Left renal pelvis (tissue), 4 donors: ENCODE results near the gene TPPP. TPM values are rescaled to one million over a fixed set of nuclear protein-coding genes. Genes with fewer than 3 reads are reported as not detected.
"Not testable (repeated sequence)": the region's sequence is repeated elsewhere in the genome, so short reads cannot be mapped to it uniquely, and the experiment has no call there.

Experiments used
- DNase-seq, 4 donors: peaks; one replicate each; pipeline ENCODE4 v3.0.0-alpha.2; 2013; ENCODE audit warnings: low read depth in 4 of 4, low spot score in 3 of 4
- polyA plus RNA-seq, 4 donors: library from polyadenylated mRNA; unstranded; fragments of 120-200 nt; gene quantifications; one replicate each; pipeline ENCODE4 v1.2.1, GENCODE V29; 2013; ENCODE audit not compliant: insufficient read length in 4 of 4

The TPPP gene
- polyA plus RNA-seq, result 1 to 10 TPM in 3 of 4 donors, under 1 TPM in 1; 0.93 to 4.0 (median 3.6) TPM

GRCh38 chr5:693271-694041, at the start of gene TPPP:
Gene TPPP, minus strand, starts transcription at chr5:693352. Its CDS starts 15,292 bp downstream, at chr5:678060.
- peak in 2 of 4 donors; percentile 46 to 71 for DNase-seq

GRCh38 chr5:742276-742675, 49.1 kb upstream of the TPPP start:
- not testable (repeated sequence) for DNase-seq

GRCh38 chr5:734145-734544, 41.0 kb upstream of the TPPP start:
- DNase-seq, result not testable (repeated sequence)

GRCh38 chr5:732754-733454, 39.8 kb upstream of the TPPP start:
- DNase-seq, result not testable (repeated sequence)

GRCh38 chr5:729225-729624, 36.1 kb upstream of the TPPP start:
- not testable (repeated sequence) for DNase-seq

- peak in 2 of 4 donors; percentile 1 to 6 for DNase-seq
These were observed 33.9 kb upstream of the TPPP start for GRCh38 chr5:727087-727486.

GRCh38 chr5:723865-724264, 30.7 kb upstream of the TPPP start:
- not testable (repeated sequence) for DNase-seq

- DNase-seq, result not testable (repeated sequence)
These were observed 30.2 kb upstream of the TPPP start for GRCh38 chr5:723309-723708.

- DNase-seq, result not testable (repeated sequence)
These were observed 26.2 kb upstream of the TPPP start for GRCh38 chr5:719379-719778.

- no peak for DNase-seq
These were observed 24.0 kb upstream of the TPPP start for GRCh38 chr5:717143-717542.

- not testable (repeated sequence) for DNase-seq
These were observed 23.6 kb upstream of the TPPP start for GRCh38 chr5:716740-717139.

GRCh38 chr5:715636-716035, 22.5 kb upstream of the TPPP start:
- DNase-seq, result not testable (repeated sequence)

GRCh38 chr5:714215-715118, 21.3 kb upstream of the TPPP start:
- DNase-seq, result peak in 1 of 4 donors; percentile 2

- not testable (repeated sequence) for DNase-seq
These were observed 20.5 kb upstream of the TPPP start for GRCh38 chr5:713686-714085.

GRCh38 chr5:708848-709517, 15.8 kb upstream of the TPPP start:
- DNase-seq, result not testable (repeated sequence)

- not testable (repeated sequence) for DNase-seq
These were observed 15.2 kb upstream of the TPPP start for GRCh38 chr5:708374-708773.

- not testable (repeated sequence) for DNase-seq
These were observed 13.0 kb upstream of the TPPP start for GRCh38 chr5:706127-706526.

- not testable (repeated sequence) for DNase-seq
These were observed 3.9 kb upstream of the TPPP start for GRCh38 chr5:696753-697702.

GRCh38 chr5:696191-696590, 3.0 kb upstream of the TPPP start:
- DNase-seq, result not testable (repeated sequence)
